Nephron progenitor cell (in vitro differentiated cells): ENCODE data around the gene NUDCD3.

ENCODE experiments used
- DNase-seq: peaks from one replicate; pipeline ENCODE4 v3.0.0; 2021
- H3K27ac Mint-ChIP-seq: 2 replicates; pipeline ENCODE4 v1.8.0; 2021; ENCODE audit warnings: mild to moderate bottlenecking, moderate library complexity, mixed read lengths
- H3K27me3 Mint-ChIP-seq: 2 replicates; pipeline ENCODE4 v1.8.0; 2021; ENCODE audit warnings: mild to moderate bottlenecking, low read depth, mixed read lengths; ENCODE audit not compliant: poor library complexity
- H3K36me3 Mint-ChIP-seq: 2 replicates; pipeline ENCODE4 v1.8.0; 2021; ENCODE audit warnings: low read depth, mixed read lengths
- H3K4me1 Mint-ChIP-seq: 2 replicates; pipeline ENCODE4 v1.8.0; 2021; ENCODE audit warnings: mixed read lengths
- H3K4me3 Mint-ChIP-seq: 2 replicates; pipeline ENCODE4 v1.8.0; 2021; ENCODE audit warnings: mild to moderate bottlenecking, moderate library complexity, mixed read lengths
- H3K9me3 Mint-ChIP-seq: 2 replicates; pipeline ENCODE4 v1.8.0; 2021; ENCODE audit warnings: mild to moderate bottlenecking, moderate library complexity, mixed read lengths
- CTCF ChIP-seq: fragments of 200-600 bp; sonication (generic); IDR thresholded peaks from 2 replicates; pipeline ENCODE4 v1.5.0; 2021; ENCODE audit warnings: antibody characterized with exemption

The NUDCD3 gene

GRCh38 chr7:44386139-44386913 lies 104.1 kb downstream of the NUDCD3 start:
- H3K36me3 Mint-ChIP-seq = peaks cover 36% of the 10 kb centered on the region
- peak overlapping the region; percentile 56 for H3K27ac Mint-ChIP-seq
- no peak for DNase-seq
- no peak overlapping the region for H3K4me3 Mint-ChIP-seq
- H3K9me3 Mint-ChIP-seq = no peaks in the 10 kb centered on the region
- peaks cover 5% of the 10 kb centered on the region for H3K4me1 Mint-ChIP-seq
- TF ChIP-seq CTCF = no peak
- no peaks in the 10 kb centered on the region for H3K27me3 Mint-ChIP-seq

GRCh38 chr7:44385434-44386138 lies 104.9 kb downstream of the NUDCD3 start:
- Mint-ChIP-seq H3K36me3 (peaks cover 28% of the 10 kb centered on the region), H3K4me1 (peaks cover 5% of the 10 kb centered on the region), H3K27me3 (no peaks in the 10 kb centered on the region), H3K4me3 (no peak overlapping the region), H3K9me3 (no peaks in the 10 kb centered on the region), H3K27ac (no peak overlapping the region)
- no peak for DNase-seq
- TF ChIP-seq CTCF = no peak

GRCh38 chr7:44384586-44385433 lies 105.6 kb downstream of the NUDCD3 start:
- H3K27ac Mint-ChIP-seq = no peak overlapping the region
- no peak for TF ChIP-seq CTCF

GRCh38 chr7:44383566-44383965 lies 106.9 kb downstream of the NUDCD3 start:
- Mint-ChIP-seq H3K36me3 (peaks cover 25% of the 10 kb centered on the region), H3K4me3 (no peak overlapping the region), H3K9me3 (no peaks in the 10 kb centered on the region), H3K4me1 (peaks cover 5% of the 10 kb centered on the region), H3K27me3 (no peaks in the 10 kb centered on the region), H3K27ac (no peak overlapping the region)
- no peak for TF ChIP-seq CTCF
- no peak for DNase-seq

More at GRCh38 chr7:44384586-44385433, 105.6 kb downstream of the NUDCD3 start:
- no peak for DNase-seq
- H3K4me1 Mint-ChIP-seq = peaks cover 5% of the 10 kb centered on the region
- H3K36me3 Mint-ChIP-seq = peaks cover 25% of the 10 kb centered on the region
- H3K9me3 Mint-ChIP-seq = no peaks in the 10 kb centered on the region
- no peaks in the 10 kb centered on the region for H3K27me3 Mint-ChIP-seq
- no peak overlapping the region for H3K4me3 Mint-ChIP-seq

GRCh38 chr7:44382459-44383265 lies 107.8 kb downstream of the NUDCD3 start:
- Mint-ChIP-seq H3K27ac (peak overlapping the region; percentile 57), H3K27me3 (no peaks in the 10 kb centered on the region), H3K4me3 (no peak overlapping the region), H3K36me3 (peaks cover 17% of the 10 kb centered on the region), H3K9me3 (no peaks in the 10 kb centered on the region), H3K4me1 (peaks cover 5% of the 10 kb centered on the region)
- no peak for TF ChIP-seq CTCF
- no peak for DNase-seq
